Measurements from ENCODE around the gene GP1BB. TPM values are rescaled to one million over a fixed set of nuclear protein-coding genes. Genes with fewer than 3 reads are reported as not detected.

GP1BB gene
- total RNA-seq, 4 donors from 2014 or later, result 14.7 to 28.7 (median 19.4) TPM

DNA sequence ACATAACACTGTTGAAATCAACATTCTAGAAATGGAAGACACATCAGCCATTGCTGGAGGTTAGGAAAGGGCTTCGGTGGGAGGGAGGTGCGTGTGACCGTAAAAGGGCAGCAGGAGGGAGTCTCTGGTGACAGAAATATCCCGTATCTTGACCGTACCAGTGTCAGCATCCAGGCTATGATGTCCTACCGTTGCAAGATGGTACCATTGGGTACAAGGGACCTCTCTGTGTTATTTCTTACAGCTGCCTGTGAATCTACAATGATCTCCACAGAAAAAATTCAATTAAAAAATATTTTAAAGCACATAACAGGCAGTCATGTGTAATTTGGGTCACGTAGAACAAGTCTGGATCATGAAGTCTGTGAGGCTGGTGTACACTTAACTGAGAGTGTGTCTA is 36.4 kb upstream of the GP1BB start:
- Histone ChIP-seq H3K4me1 (peaks cover 48% of the 10 kb centered on the region), H3K27me3 (peaks cover 12% of the 10 kb centered on the region), H3K27ac (no peak overlapping the region), H3K36me3 (no peaks in the 10 kb centered on the region), H3K9me3 (no peaks in the 10 kb centered on the region), H3K4me3 (no peak overlapping the region)
- WGBS, result 87% methylated on average over 7 of the region's 7 CpGs
- TF ChIP-seq EP300 (IDR thresholded peaks at IDR 0.05), result no peak
- TF ChIP-seq, protein P1, sequence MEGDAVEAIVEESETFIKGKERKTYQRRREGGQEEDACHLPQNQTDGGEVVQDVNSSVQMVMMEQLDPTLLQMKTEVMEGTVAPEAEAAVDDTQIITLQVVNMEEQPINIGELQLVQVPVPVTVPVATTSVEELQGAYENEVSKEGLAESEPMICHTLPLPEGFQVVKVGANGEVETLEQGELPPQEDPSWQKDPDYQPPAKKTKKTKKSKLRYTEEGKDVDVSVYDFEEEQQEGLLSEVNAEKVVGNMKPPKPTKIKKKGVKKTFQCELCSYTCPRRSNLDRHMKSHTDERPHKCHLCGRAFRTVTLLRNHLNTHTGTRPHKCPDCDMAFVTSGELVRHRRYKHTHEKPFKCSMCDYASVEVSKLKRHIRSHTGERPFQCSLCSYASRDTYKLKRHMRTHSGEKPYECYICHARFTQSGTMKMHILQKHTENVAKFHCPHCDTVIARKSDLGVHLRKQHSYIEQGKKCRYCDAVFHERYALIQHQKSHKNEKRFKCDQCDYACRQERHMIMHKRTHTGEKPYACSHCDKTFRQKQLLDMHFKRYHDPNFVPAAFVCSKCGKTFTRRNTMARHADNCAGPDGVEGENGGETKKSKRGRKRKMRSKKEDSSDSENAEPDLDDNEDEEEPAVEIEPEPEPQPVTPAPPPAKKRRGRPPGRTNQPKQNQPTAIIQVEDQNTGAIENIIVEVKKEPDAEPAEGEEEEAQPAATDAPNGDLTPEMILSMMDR (IDR thresholded peaks at IDR 0.05), result no peak
- no peak for TF ChIP-seq POLR2A (IDR thresholded peaks at IDR 0.05)
- no peak for TF ChIP-seq POLR2AphosphoS5 (IDR thresholded peaks at IDR 0.05)
- DNase-seq (ENCODE audit: low spot score in 2 of 2), result peak in 1 of 2 donors; percentile 57

DNA sequence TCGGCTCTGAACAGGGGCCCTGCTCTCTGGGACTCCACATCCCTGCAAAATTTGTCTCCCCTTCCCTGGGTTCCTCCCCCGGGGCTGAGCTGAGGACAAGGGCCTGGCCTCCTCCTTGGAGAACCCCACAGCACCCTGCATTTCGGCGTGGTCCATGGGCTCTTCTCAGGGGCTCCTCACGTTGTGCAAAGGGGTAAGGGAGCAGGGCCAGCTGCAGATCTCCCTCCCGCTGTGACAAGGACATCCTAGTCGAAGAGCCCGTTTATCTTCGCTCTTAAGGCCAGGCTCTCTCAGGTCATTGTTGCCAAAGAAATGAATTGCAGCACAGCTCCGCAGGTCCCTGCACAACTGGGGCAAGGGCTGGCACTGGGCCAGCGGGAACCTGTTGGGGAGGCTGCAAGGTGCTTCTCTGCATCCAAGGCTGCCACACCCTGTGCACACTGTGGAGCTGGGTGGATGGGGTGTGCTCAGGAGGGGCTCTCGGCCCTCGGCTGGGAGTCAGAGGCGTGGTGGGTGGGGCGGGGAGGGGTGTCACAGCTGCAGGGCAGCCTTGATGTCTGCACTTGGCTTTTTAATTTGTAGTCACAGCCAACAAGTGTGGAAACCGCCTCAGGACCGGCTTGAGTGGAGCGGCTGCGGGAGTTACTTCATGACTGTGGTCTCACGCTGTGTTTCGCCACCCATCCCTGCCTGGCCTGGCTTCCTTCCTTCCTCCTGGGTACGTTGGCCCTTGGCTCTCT is 35.6 kb upstream of the GP1BB start:
- Histone ChIP-seq H3K36me3 (no peaks in the 10 kb centered on the region), H3K27ac (peak overlapping the region; percentile 53), H3K4me3 (no peak overlapping the region), H3K4me1 (peaks cover 54% of the 10 kb centered on the region), H3K9me3 (no peaks in the 10 kb centered on the region), H3K27me3 (peaks cover 12% of the 10 kb centered on the region)
- peak in 1 of 2 donors; percentile 88 for DNase-seq (ENCODE audit: low spot score in 2 of 2)
- TF ChIP-seq POLR2A (IDR thresholded peaks at IDR 0.05) (no peak), EP300 (IDR thresholded peaks at IDR 0.05) (no peak), POLR2AphosphoS5 (IDR thresholded peaks at IDR 0.05) (no peak)
- TF ChIP-seq, protein P1 (IDR thresholded peaks at IDR 0.05), result no peak
- WGBS, result 61% methylated on average over 11 of the region's 22 CpGs

DNA sequence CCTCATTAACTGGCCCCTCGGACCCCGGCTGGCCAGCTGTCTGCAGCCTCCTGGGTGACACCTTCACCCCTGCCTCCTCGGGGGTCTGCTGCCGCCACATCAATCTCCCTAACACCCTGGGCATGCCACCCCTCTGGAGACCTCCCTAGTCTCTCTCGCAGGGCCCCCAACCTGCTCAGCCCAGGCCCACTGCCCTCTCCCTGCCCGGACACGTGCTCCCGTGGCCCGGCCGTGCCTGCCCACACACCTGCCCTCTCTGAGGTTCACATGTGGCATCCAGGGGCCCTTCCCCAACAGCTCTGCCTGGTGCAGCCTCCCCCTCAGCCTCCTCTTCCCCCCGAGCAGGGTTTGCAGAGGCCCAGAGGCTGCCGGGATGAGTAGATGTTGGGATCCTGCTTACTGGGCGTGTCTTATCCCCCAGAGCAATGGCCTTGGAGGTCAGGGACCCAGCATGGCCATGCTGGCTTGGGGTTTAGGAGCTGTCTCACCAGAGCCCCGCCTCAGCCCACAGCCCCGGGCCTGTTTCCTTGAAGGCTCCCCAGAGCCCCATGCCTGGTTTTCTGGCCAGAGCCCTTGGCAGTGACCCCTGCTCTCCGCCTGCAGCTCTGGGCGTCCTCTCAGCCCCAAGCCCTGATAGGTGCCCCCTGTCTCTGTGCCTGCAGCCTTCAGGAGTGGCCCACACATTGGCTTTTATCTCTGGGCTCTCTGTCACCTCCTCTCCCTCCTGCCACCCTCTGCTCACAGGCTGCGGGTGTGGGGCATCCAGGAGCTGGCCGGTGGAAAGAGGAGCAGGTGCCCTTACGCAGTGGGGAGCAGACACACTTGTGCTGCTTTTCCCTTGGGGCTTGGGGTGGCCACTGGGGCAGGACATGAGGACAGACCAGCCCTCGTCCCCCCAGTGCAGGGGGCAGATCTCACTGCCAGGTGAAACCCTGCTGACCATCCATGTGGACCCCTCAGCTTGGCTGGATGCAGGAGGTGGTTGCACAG is 34.7 kb upstream of the GP1BB start:
- peak in 1 of 2 donors; percentile 70 for DNase-seq (ENCODE audit: low spot score in 2 of 2)
- Histone ChIP-seq H3K4me1 (peaks cover 54% of the 10 kb centered on the region), H3K27me3 (peaks cover 9% of the 10 kb centered on the region), H3K36me3 (no peaks in the 10 kb centered on the region), H3K27ac (peak overlapping the region; percentile 53), H3K9me3 (no peaks in the 10 kb centered on the region), H3K4me3 (no peak overlapping the region)
- TF ChIP-seq EP300 (IDR thresholded peaks at IDR 0.05), result no peak
- TF ChIP-seq, protein P1 (IDR thresholded peaks at IDR 0.05), result no peak
- TF ChIP-seq POLR2A (IDR thresholded peaks at IDR 0.05), result no peak
- no peak for TF ChIP-seq POLR2AphosphoS5 (IDR thresholded peaks at IDR 0.05)
- 57% methylated on average over 18 of the region's 21 CpGs for WGBS

DNA sequence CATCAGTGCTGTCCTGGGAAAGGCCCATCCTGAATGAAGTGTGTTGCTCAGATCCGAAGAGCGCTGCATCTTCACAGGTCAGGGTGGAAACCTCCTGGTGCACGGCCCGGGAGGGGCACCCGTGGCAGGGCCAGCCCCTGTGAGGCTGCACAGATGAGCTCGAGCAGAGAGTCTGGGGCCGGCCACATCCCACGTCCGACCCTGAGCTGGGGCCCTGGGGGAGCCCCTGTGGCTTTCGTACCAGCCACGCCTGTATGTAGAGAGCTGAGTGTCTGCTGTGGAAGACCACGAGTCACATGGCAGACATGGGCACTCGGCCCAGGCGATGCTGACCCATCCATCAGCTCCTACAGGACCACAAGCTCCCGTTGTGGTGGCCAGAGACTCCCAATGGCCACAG is 33.9 kb upstream of the GP1BB start:
- DNase-seq (ENCODE audit: low spot score in 2 of 2), result peak in 1 of 2 donors; percentile 61
- H3K4me3 ChIP-seq, result no peak overlapping the region
- H3K9me3 ChIP-seq, result no peaks in the 10 kb centered on the region
- H3K27ac ChIP-seq, result peak overlapping the region; percentile 53
- TF ChIP-seq POLR2AphosphoS5 (IDR thresholded peaks at IDR 0.05) (no peak), POLR2A (IDR thresholded peaks at IDR 0.05) (no peak), EP300 (IDR thresholded peaks at IDR 0.05) (no peak)
- TF ChIP-seq, protein P1 (IDR thresholded peaks at IDR 0.05), result no peak
- H3K4me1 ChIP-seq, result peaks cover 54% of the 10 kb centered on the region
- H3K27me3 ChIP-seq, result peaks cover 9% of the 10 kb centered on the region
- no peaks in the 10 kb centered on the region for H3K36me3 ChIP-seq
- WGBS, result 78% methylated on average over 12 of the region's 15 CpGs
